ENCODE measurements around the gene CFAP77. TPM values are rescaled to one million over a fixed set of nuclear protein-coding genes. Genes with fewer than 3 reads are reported as not detected.

CFAP77 gene
- total and polyA plus RNA-seq, 4 donors = 0.38 TPM; not detected in 3

DNA sequence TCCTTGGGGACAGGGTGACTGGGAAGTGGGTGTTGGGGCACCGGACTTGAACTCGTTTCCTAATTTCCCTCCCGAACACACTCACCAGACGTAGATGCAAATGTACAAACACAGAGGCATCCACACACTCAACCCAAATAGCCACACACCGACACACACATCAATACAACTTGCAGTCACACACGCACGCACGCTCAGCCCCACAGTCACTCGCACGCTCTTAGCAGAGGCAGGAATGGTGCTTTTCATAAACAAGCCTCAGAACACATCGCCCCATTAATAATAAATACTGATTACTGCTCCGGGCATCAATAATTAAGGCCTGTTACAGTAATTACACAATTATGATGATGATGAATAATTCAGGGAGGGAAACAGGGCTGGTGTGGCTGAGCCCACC lies 178.1 kb downstream of the CFAP77 start:
- no peaks in the 10 kb centered on the region for H3K9me3 ChIP-seq (ENCODE audit: control insufficient read depth, low read length)
- 24 to 28% methylated on average over 12 of the region's 12 CpGs for WGBS, 2 donors
- H3K4me3 ChIP-seq (ENCODE audit: low read length in 2 of 2) = no peak overlapping the region
- no peaks in the 10 kb centered on the region for H3K36me3 ChIP-seq (ENCODE audit: control insufficient read depth in 1 of 2, insufficient read depth in 2 of 2, low read length in 1 of 2)
- ATAC-seq (ENCODE audit: low FRiP score) (no peak), DNase-seq (no peak)
- intact Hi-C loops (cut with DNase I) = no loop called here
- H3K27ac ChIP-seq (ENCODE audit: low read depth in 1 of 2, low read length in 2 of 2) = no peak overlapping the region
- H3K4me1 ChIP-seq (ENCODE audit: control insufficient read depth in 1 of 2, insufficient read depth in 2 of 2, low read length in 2 of 2) = no peaks in the 10 kb centered on the region
- H3K27me3 ChIP-seq (ENCODE audit: control insufficient read depth in 1 of 2, insufficient read depth in 2 of 2, low read length in 1 of 2) = peaks cover 0 to 3% of the 10 kb centered on the region in 2 donors

DNA sequence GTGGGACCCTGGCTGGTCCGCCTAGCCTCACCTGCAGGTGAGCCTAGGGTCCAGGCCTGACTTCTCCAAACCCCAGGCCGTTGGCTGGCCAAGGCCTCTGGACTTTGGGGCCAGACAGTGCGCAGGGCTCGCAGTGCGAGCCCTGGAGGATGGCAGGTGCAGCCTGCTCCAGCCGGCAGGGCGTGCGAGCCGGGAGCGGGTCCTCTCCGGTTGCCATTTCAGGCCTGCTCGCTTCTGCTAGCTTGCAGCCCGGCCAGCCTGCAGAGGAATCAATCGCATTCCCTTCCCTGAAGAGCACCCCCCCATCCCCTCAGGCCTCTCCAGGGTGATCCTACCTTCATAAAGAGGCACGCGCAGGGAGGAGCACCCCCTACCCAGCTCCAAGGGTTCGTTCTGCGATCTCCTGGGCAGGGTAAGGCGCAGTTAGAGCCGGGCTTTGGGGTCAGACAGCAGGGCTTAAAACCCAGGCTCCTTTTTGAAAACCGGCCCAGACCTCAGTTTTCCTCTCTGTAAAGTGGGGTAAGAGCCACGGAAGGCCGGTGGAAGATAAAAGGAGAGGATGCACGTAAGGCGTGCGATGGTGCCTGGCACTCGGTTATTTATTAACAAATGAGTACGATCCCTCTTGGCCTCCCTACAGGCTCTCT lies 178.6 kb downstream of the CFAP77 start:
- no peaks in the 10 kb centered on the region for H3K9me3 ChIP-seq (ENCODE audit: control insufficient read depth, low read length)
- WGBS, 2 donors = 4 to 6% methylated on average over 28 of the region's 28 CpGs
- DNase-seq (no peak), ATAC-seq (ENCODE audit: low FRiP score) (no peak)
- no peak overlapping the region for H3K27ac ChIP-seq (ENCODE audit: low read depth in 1 of 2, low read length in 2 of 2)
- H3K27me3 ChIP-seq (ENCODE audit: control insufficient read depth in 1 of 2, insufficient read depth in 2 of 2, low read length in 1 of 2) = peaks cover 0 to 3% of the 10 kb centered on the region in 2 donors
- H3K36me3 ChIP-seq (ENCODE audit: control insufficient read depth in 1 of 2, insufficient read depth in 2 of 2, low read length in 1 of 2) = no peaks in the 10 kb centered on the region
- H3K4me1 ChIP-seq (ENCODE audit: control insufficient read depth in 1 of 2, insufficient read depth in 2 of 2, low read length in 2 of 2) = no peaks in the 10 kb centered on the region
- H3K4me3 ChIP-seq (ENCODE audit: low read length in 2 of 2) = no peak overlapping the region
- intact Hi-C loops (cut with DNase I) = no loop called here

DNA sequence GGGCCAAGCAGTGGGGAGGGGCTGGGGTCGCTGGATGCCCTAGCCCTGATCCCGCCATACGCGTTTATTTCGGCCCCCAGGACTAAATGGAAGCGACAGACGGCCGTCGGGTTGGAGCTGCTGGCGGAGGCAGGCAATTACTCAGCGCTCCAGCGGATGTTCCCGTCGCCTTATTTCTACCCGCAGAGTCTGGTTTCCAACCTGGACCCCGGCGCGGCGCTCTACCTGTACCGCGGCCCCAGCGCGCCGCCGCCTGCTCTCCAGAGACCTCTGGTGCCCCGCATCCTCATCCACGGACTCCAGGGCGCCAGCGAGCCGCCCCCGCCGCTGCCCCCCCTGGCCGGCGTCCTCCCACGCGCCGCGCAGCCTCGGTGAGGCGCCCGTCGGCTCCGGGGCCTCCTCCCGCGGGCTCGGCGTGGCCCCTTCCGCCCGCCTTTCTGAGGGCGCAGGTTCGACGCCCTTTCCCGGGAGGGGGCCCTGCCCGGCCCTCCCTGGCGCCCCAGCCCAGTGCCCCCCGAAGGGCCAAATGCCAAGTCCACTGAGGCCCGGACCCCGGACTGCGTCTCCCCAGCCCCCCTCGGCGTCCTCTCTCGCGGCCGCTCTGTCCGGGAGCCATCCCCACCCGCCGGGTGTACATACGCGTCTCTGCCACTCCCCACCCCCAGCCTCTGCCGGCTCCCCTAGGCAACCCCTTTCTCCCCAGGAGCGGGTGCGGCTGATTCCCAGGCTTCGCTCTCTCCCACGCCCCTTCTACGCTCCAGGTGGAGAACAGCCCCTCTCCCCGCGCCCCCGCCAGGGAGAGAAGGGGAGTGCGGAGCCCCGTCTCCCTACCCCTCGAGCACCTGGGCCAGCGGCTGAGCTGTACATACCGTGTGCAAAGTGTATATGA lies 179.4 kb downstream of the CFAP77 start:
- H3K4me1 ChIP-seq (ENCODE audit: control insufficient read depth in 1 of 2, insufficient read depth in 2 of 2, low read length in 2 of 2) = no peaks in the 10 kb centered on the region
- ATAC-seq (ENCODE audit: low FRiP score) (no peak), DNase-seq (no peak)
- peaks cover 0 to 1% of the 10 kb centered on the region in 2 donors for H3K36me3 ChIP-seq (ENCODE audit: control insufficient read depth in 1 of 2, insufficient read depth in 2 of 2, low read length in 1 of 2)
- intact Hi-C loops (cut with DNase I) = no loop called here
- H3K4me3 ChIP-seq (ENCODE audit: low read length in 2 of 2) = no peak overlapping the region
- WGBS, 2 donors = 1 to 2% methylated on average over 52 to 83 of the region's 83 CpGs
- no peak overlapping the region for H3K27ac ChIP-seq (ENCODE audit: low read depth in 1 of 2, low read length in 2 of 2)
- H3K9me3 ChIP-seq (ENCODE audit: control insufficient read depth, low read length) = no peaks in the 10 kb centered on the region
- H3K27me3 ChIP-seq (ENCODE audit: control insufficient read depth in 1 of 2, insufficient read depth in 2 of 2, low read length in 1 of 2) = peaks cover 0 to 3% of the 10 kb centered on the region in 2 donors

GRCh38 chr9:132590037-132590317 lies 180.0 kb downstream of the CFAP77 start:
- DNase-seq (no peak), ATAC-seq (ENCODE audit: low FRiP score) (no peak)
- WGBS, 2 donors = 3 to 4% methylated on average over 17 of the region's 17 CpGs
- H3K4me1 ChIP-seq (ENCODE audit: control insufficient read depth in 1 of 2, insufficient read depth in 2 of 2, low read length in 2 of 2) = no peaks in the 10 kb centered on the region
- no peak overlapping the region for H3K4me3 ChIP-seq (ENCODE audit: low read length in 2 of 2)
- H3K27me3 ChIP-seq (ENCODE audit: control insufficient read depth in 1 of 2, insufficient read depth in 2 of 2, low read length in 1 of 2) = peaks cover 0 to 3% of the 10 kb centered on the region in 2 donors
- no peaks in the 10 kb centered on the region for H3K9me3 ChIP-seq (ENCODE audit: control insufficient read depth, low read length)
- H3K27ac ChIP-seq (ENCODE audit: low read depth in 1 of 2, low read length in 2 of 2) = no peak overlapping the region
- intact Hi-C loops (cut with DNase I) = no loop called here
- H3K36me3 ChIP-seq (ENCODE audit: control insufficient read depth in 1 of 2, insufficient read depth in 2 of 2, low read length in 1 of 2) = peaks cover 2 to 5% of the 10 kb centered on the region in 2 donors

DNA sequence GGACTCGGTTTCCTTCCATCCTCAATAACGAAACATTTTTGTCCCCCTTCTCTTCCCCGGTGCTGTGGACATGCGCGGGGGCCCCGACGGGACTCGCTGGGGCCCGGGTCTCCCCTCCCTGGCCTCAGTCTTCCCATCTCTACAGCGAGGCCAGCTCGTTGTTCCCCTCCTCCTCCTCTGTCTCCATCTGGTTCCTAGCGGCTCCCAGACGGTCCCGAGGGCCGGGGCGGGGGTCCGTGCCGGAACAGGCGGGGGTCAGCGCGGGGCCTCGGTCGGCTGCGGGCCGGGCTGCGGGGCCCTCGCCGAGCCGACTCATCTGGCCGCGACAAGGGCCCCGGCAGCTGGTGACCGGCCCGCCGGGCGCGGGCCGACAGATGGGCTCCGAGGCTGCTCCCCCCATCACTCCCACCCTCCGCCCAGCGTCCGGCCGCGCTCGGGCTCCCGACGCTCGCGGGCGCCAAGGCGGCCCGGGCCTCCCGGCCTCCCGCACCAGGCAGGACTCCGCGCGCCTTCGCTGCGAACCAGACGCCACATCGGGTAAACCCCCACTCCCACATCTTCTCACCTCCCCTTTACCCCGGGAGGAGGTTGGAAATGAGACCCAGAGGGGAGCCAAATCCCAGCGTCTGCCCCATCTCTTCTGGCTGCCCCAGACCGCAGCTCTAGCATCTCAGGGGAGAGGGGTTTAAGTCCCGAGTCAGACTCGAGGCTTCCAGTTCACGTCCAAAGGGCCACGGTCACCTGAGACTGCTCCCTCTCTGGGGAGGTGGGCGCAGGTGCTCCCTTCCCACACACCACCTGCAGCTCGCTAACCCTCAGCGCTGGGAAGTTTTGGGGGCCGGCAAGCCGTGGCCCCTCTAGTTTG lies 180.5 kb downstream of the CFAP77 start:
- Histone ChIP-seq H3K9me3 (ENCODE audit: control insufficient read depth, low read length) (no peaks in the 10 kb centered on the region), H3K4me3 (ENCODE audit: low read length in 2 of 2) (no peak overlapping the region), H3K36me3 (ENCODE audit: control insufficient read depth in 1 of 2, insufficient read depth in 2 of 2, low read length in 1 of 2) (peaks cover 2 to 5% of the 10 kb centered on the region in 2 donors), H3K27ac (ENCODE audit: low read depth in 1 of 2, low read length in 2 of 2) (no peak overlapping the region), H3K27me3 (ENCODE audit: control insufficient read depth in 1 of 2, insufficient read depth in 2 of 2, low read length in 1 of 2) (peaks cover 0 to 3% of the 10 kb centered on the region in 2 donors), H3K4me1 (ENCODE audit: control insufficient read depth in 1 of 2, insufficient read depth in 2 of 2, low read length in 2 of 2) (no peaks in the 10 kb centered on the region)
- intact Hi-C loops (cut with DNase I) = no loop called here
- no peak for DNase-seq
- WGBS, 2 donors = 2% methylated on average over 51 to 73 of the region's 73 CpGs
- ATAC-seq (ENCODE audit: low FRiP score) = no peak

DNA sequence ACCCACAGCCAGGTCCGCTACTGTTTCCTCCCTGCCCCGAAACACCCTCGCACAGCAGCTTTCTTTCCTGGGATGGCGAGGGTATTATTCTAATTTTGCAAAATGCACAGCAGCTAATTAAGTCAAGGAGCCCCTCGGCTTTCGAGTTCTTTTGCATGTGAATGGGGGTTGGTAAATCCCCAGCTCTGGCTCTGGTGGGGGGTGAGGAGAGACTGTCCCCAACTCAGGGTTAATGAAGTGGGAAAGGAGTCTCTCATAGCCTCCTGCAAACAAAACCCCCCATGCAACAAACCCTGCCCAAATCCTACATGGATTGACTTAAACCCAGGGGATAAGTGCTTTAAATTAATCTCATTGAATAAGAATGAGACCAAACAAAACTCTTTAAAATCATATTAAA lies 181.2 kb downstream of the CFAP77 start:
- DNase-seq = no peak
- H3K27ac ChIP-seq (ENCODE audit: low read depth in 1 of 2, low read length in 2 of 2) = no peak overlapping the region
- H3K27me3 ChIP-seq (ENCODE audit: control insufficient read depth in 1 of 2, insufficient read depth in 2 of 2, low read length in 1 of 2) = peaks cover 0 to 3% of the 10 kb centered on the region in 2 donors
- 24 to 27% methylated on average over 6 of the region's 6 CpGs for WGBS, 2 donors
- no peaks in the 10 kb centered on the region for H3K9me3 ChIP-seq (ENCODE audit: control insufficient read depth, low read length)
- H3K36me3 ChIP-seq (ENCODE audit: control insufficient read depth in 1 of 2, insufficient read depth in 2 of 2, low read length in 1 of 2) = peaks cover 2 to 5% of the 10 kb centered on the region in 2 donors
- H3K4me3 ChIP-seq (ENCODE audit: low read length in 2 of 2) = no peak overlapping the region
- intact Hi-C loops (cut with DNase I) = no loop called here
- H3K4me1 ChIP-seq (ENCODE audit: control insufficient read depth in 1 of 2, insufficient read depth in 2 of 2, low read length in 2 of 2) = no peaks in the 10 kb centered on the region
- no peak for ATAC-seq (ENCODE audit: low FRiP score)

DNA sequence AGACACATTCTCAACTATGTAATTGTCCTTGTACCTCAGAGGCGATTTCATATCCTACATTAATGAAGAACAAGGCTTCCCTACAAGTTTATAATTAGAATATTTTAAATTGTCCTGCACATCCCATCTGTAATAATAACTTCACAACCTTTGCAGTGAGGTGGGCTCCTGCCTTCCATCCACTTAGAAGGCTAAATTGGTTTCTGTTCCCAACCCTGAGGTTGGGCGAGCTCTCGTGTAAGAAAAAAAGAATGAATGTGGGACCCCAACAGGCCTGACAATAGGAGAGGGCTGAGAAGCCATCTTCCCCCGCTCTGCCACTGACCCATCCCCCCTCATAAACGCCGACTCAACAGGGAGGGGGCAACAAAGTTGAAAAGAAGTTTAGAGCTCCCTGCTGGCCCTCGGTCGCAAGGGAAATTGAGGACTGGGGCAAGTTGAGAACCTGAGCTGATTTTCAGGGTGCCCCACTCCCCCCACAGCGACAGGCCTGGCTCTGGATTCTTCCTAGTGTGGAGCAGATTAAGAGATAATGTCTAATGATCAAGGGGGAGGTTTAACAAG lies 181.8 kb downstream of the CFAP77 start:
- Histone ChIP-seq H3K27me3 (ENCODE audit: control insufficient read depth in 1 of 2, insufficient read depth in 2 of 2, low read length in 1 of 2) (peaks cover 0 to 3% of the 10 kb centered on the region in 2 donors), H3K36me3 (ENCODE audit: control insufficient read depth in 1 of 2, insufficient read depth in 2 of 2, low read length in 1 of 2) (peaks cover 2 to 5% of the 10 kb centered on the region in 2 donors), H3K4me1 (ENCODE audit: control insufficient read depth in 1 of 2, insufficient read depth in 2 of 2, low read length in 2 of 2) (no peaks in the 10 kb centered on the region), H3K27ac (ENCODE audit: low read depth in 1 of 2, low read length in 2 of 2) (no peak overlapping the region), H3K9me3 (ENCODE audit: control insufficient read depth, low read length) (no peaks in the 10 kb centered on the region), H3K4me3 (ENCODE audit: low read length in 2 of 2) (no peak overlapping the region)
- ATAC-seq (ENCODE audit: low FRiP score) (no peak), DNase-seq (no peak)
- 59 to 61% methylated on average over 9 of the region's 9 CpGs for WGBS, 2 donors
- intact Hi-C loops (cut with DNase I) = no loop called here

GRCh38 chr9:132592451-132592850 lies 182.4 kb downstream of the CFAP77 start:
- DNase-seq = no peak
- intact Hi-C loops (cut with DNase I) = no loop called here
- Histone ChIP-seq H3K4me1 (ENCODE audit: control insufficient read depth in 1 of 2, insufficient read depth in 2 of 2, low read length in 2 of 2) (no peaks in the 10 kb centered on the region), H3K27ac (ENCODE audit: low read depth in 1 of 2, low read length in 2 of 2) (no peak overlapping the region), H3K4me3 (ENCODE audit: low read length in 2 of 2) (no peak overlapping the region), H3K9me3 (ENCODE audit: control insufficient read depth, low read length) (no peaks in the 10 kb centered on the region), H3K36me3 (ENCODE audit: control insufficient read depth in 1 of 2, insufficient read depth in 2 of 2, low read length in 1 of 2) (peaks cover 2 to 5% of the 10 kb centered on the region in 2 donors), H3K27me3 (ENCODE audit: control insufficient read depth in 1 of 2, insufficient read depth in 2 of 2, low read length in 1 of 2) (peaks cover 0 to 3% of the 10 kb centered on the region in 2 donors)
- 74 to 79% methylated on average over 8 of the region's 8 CpGs for WGBS, 2 donors
- no peak for ATAC-seq (ENCODE audit: low FRiP score)
